Testis (tissue), 3 donors: Measurements from ENCODE around the gene HOXA2. TPM values are rescaled to one million over a fixed set of nuclear protein-coding genes. Genes with fewer than 3 reads are reported as not detected.
A peak's percentile ranks its signal among the peaks of the same experiment; 100 is the strongest.

Experiments used
- DNase-seq: peaks from one replicate; pipeline ENCODE4 v3.0.0-alpha.2; 2019
- H3K27ac ChIP-seq, 2 donors: fragments of 200-600 bp; sonication (generic); one replicate each; pipeline ENCODE4 v1.5.1; 2019
- H3K27me3 ChIP-seq: fragments of 200-600 bp; sonication (generic); one replicate; pipeline ENCODE4 v1.5.1; 2019
- H3K36me3 ChIP-seq: fragments of 200-600 bp; sonication (generic); one replicate; pipeline ENCODE4 v1.5.1; 2017; ENCODE audit warnings: low read depth; ENCODE audit errors: missing control alignments
- H3K4me1 ChIP-seq: fragments of 200-600 bp; sonication (generic); one replicate; pipeline ENCODE4 v1.5.1; 2019
- H3K4me3 ChIP-seq, 2 donors: fragments of 200-600 bp; sonication (generic); one replicate each; pipeline ENCODE4 v1.5.1; 2017 to 2019
- H3K9me3 ChIP-seq: fragments of 200-600 bp; sonication (generic); one replicate; pipeline ENCODE4 v1.5.1; 2017
- CTCF ChIP-seq, 3 experiments: fragments of 450-650 bp in 2 of 3; fragments of 200-600 bp in 1 of 3; sonication (generic) in 1 of 3; IDR thresholded peaks; one replicate each; pipeline ENCODE4 v1.5.1; 2016 to 2019; ENCODE audit warnings: antibody characterized with exemption in 3 of 3, mild to moderate bottlenecking in 2 of 3, moderate library complexity in 1 of 3
- POLR2A ChIP-seq: fragments of 450-650 bp; IDR thresholded peaks from one replicate; pipeline ENCODE4 v1.6.1; 2017; ENCODE audit warnings: antibody characterized with exemption, mild to moderate bottlenecking, moderate library complexity
- WGBS, 2 donors: methylation state at CpG; one replicate each; pipeline ENCODE4 v1.1.5; 2018; 5-methylcytosine and 5-hydroxymethylcytosine counted together
- intact Hi-C: fragments of 100-400 bp; cut with DNase I; formaldehyde crosslinking; loops from one replicate; pipeline ENCODE4 v1.15.1; 2023; ENCODE audit warnings: low total_unique reads
- polyA plus RNA-seq: library from polyadenylated mRNA; stranded (reverse); fragments of 350-450 nt; fragmentation: Illumina TruSeq; extraction: RNeasy Lipid Tissue Mini Kit (QIAGEN cat#74804); gene quantifications from one replicate; pipeline ENCODE4 v1.2.3, GENCODE V29; 2014; ENCODE audit warnings: low read depth, low replicate concordance; ENCODE audit not compliant: insufficient read depth
- total RNA-seq, 2 donors: library from RNA; depleted of rRNA; stranded (reverse); fragments of >200 nt; gene quantifications; one replicate each; pipeline ENCODE4 v1.2.3, GENCODE V29; 2016

HOXA2 gene
- total and polyA plus RNA-seq, 3 donors from 2014 or later = 0.31 to 0.32 TPM; not detected in 1

- no peaks in the 10 kb centered on the region for H3K4me1 ChIP-seq
- 12 to 13% methylated on average over 25 to 35 of the region's 35 CpGs for WGBS, 2 donors
- DNase-seq = no peak
- intact Hi-C loops = no loop called here
- no peaks in the 10 kb centered on the region for H3K9me3 ChIP-seq
- no peak overlapping the region for H3K4me3 ChIP-seq
- TF ChIP-seq CTCF (IDR thresholded peaks at IDR 0.05) (no peak), POLR2A (no peak)
- no peaks in the 10 kb centered on the region for H3K36me3 ChIP-seq
- H3K27ac ChIP-seq = no peak overlapping the region
- H3K27me3 ChIP-seq = no peaks in the 10 kb centered on the region
Measured at GRCh38 chr7:27097686-27098577, 4.6 kb downstream of the HOXA2 start.

- H3K27ac ChIP-seq = no peak overlapping the region
- no peaks in the 10 kb centered on the region for H3K9me3 ChIP-seq
- intact Hi-C loops = no loop called here
- H3K4me3 ChIP-seq = peak overlapping the region; percentile 62 to 72
- DNase-seq = no peak
- 2 to 3% methylated on average over 39 to 41 of the region's 41 CpGs for WGBS, 2 donors
- H3K36me3 ChIP-seq = no peaks in the 10 kb centered on the region
- TF ChIP-seq CTCF (IDR thresholded peaks at IDR 0.05) (no peak), POLR2A (no peak)
- H3K27me3 ChIP-seq = no peaks in the 10 kb centered on the region
- no peaks in the 10 kb centered on the region for H3K4me1 ChIP-seq
Measured at GRCh38 chr7:27096768-27097514, 5.5 kb downstream of the HOXA2 start.

GRCh38 chr7:27095897-27096767, 6.4 kb downstream of the HOXA2 start, which contains the start of gene HOXA1:
TSS of gene HOXA1 (minus strand) at chr7:27096000. CDS start at chr7:27095912, 88 bp downstream.
- peak within 1 kb of the TSS; percentile 62 to 72 for H3K4me3 ChIP-seq
- H3K4me1 ChIP-seq = no peaks in the 10 kb centered on the region
- H3K9me3 ChIP-seq = no peaks in the 10 kb centered on the region
- DNase-seq = peak; percentile 74
- no peak within 1 kb of the TSS for H3K27ac ChIP-seq
- no peak for TF ChIP-seq POLR2A
- TF ChIP-seq CTCF (IDR thresholded peaks at IDR 0.05) = no peak
- intact Hi-C loops = no loop called here
- WGBS, 2 donors = 1% methylated on average over 36 to 68 of the region's 68 CpGs
- H3K27me3 ChIP-seq = no peaks in the 10 kb centered on the region
- H3K36me3 ChIP-seq = no peaks in the 10 kb centered on the region

- no peak for DNase-seq
- intact Hi-C loops = no loop called here
- H3K27me3 ChIP-seq = no peaks in the 10 kb centered on the region
- H3K27ac ChIP-seq = no peak overlapping the region
- no peak for TF ChIP-seq CTCF (IDR thresholded peaks at IDR 0.05)
- no peaks in the 10 kb centered on the region for H3K4me1 ChIP-seq
- WGBS, 2 donors = 2 to 3% methylated on average over 28 to 33 of the region's 33 CpGs
- H3K9me3 ChIP-seq = no peaks in the 10 kb centered on the region
- no peaks in the 10 kb centered on the region for H3K36me3 ChIP-seq
- peak overlapping the region in 1 of 2 donors; percentile 72 for H3K4me3 ChIP-seq
Measured at GRCh38 chr7:27095050-27095896, 7.2 kb downstream of the HOXA2 start.
